Measurements from ENCODE around the gene GALNT10. TPM values are rescaled to one million over a fixed set of nuclear protein-coding genes. Genes with fewer than 3 reads are reported as not detected.

Gene GALNT10
- total and polyA plus RNA-seq, 8 donors = 5.3 to 76.4 (median 27.4) TPM

DNA sequence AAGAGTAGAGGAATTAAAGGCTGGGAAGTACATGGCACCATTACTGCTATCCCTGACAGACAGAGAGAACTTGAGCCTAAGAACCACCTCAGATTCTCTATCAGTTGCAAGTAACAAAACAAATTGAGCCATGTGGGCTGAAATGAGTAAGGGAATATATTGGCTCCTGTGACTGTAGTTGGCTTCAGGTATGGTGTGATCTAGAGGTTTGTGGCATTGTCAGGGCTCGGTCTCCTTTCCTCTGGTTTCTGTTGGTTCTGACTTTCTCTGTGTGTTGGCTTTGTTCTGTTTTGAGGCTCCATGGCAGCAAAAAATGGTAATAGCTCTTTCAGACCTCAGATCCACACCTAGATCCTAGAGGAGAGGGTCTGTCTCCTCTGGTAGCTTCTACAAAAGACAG is 5.7 kb downstream of the GALNT10 start:
- Histone ChIP-seq H3K27me3 (no peaks in the 10 kb centered on the region), H3K27ac (peak overlapping the region in 1 of 5 donors; percentile 65), H3K36me3 (peaks cover 0 to 11% (median 3%) of the 10 kb centered on the region in 4 donors), H3K4me1 (peaks cover 47 to 85% (median 69%) of the 10 kb centered on the region in 4 donors), H3K9me3 (no peaks in the 10 kb centered on the region), H3K4me3 (no peak overlapping the region)
- TF ChIP-seq, protein P1, sequence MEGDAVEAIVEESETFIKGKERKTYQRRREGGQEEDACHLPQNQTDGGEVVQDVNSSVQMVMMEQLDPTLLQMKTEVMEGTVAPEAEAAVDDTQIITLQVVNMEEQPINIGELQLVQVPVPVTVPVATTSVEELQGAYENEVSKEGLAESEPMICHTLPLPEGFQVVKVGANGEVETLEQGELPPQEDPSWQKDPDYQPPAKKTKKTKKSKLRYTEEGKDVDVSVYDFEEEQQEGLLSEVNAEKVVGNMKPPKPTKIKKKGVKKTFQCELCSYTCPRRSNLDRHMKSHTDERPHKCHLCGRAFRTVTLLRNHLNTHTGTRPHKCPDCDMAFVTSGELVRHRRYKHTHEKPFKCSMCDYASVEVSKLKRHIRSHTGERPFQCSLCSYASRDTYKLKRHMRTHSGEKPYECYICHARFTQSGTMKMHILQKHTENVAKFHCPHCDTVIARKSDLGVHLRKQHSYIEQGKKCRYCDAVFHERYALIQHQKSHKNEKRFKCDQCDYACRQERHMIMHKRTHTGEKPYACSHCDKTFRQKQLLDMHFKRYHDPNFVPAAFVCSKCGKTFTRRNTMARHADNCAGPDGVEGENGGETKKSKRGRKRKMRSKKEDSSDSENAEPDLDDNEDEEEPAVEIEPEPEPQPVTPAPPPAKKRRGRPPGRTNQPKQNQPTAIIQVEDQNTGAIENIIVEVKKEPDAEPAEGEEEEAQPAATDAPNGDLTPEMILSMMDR (IDR thresholded peaks at IDR 0.05) = no peak
- TF ChIP-seq POLR2A (IDR thresholded peaks at IDR 0.05) (no peak), EP300 (IDR thresholded peaks at IDR 0.05) (no peak), POLR2AphosphoS5 (IDR thresholded peaks at IDR 0.05) (no peak)
- intact Hi-C loops (cut with DNase I; ENCODE audit: low total_unique reads) = loop anchor here (10.0 kb wide), 1 partner anchor 99 kb away; no protein-coding TSS in a partner anchor
- 80 to 97% (median 93%) methylated on average over 1 of the region's 1 CpG for WGBS, 5 donors
- no peak for DNase-seq

DNA sequence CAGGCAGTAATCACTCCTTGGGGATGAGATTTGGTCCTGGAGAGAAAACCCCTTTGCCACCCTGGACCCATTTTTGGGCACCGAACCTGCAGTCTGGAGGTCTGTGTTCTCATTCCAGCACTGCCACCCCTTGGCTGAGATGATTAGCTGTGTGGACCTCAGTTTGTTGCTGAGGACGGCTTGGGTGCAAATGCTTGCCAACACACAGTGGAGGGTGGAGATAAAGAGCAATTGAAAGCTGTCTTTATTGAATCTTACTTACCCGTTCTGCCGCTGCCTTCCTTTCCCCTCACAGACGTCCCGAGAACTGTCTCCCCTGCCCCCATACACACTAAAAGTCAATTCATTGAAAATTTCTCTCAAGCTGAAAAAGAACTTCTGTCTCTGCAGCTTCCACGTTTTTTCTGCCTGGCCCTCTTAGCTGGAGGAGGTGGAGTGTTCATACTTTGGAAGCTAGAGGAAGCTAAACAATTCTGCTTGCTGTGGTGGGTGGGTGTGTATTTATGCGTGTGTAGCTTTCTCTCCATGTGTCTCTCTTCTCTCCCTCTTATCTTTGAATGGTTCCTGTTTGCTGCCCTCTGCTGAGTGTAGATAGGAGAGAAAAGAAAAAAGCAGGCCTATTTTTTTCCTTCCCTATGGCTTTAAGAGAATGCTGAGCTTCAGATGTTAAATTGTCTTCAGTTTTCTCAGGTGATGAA is 6.6 kb downstream of the GALNT10 start:
- peak overlapping the region in 4 of 5 donors; percentile 48 to 67 (median 64) for H3K27ac ChIP-seq
- H3K4me3 ChIP-seq = no peak overlapping the region
- H3K9me3 ChIP-seq = no peaks in the 10 kb centered on the region
- TF ChIP-seq, protein P1 (IDR thresholded peaks at IDR 0.05) = peak in 1 of 7 experiments; percentile 11
- TF ChIP-seq POLR2AphosphoS5 (IDR thresholded peaks at IDR 0.05) = no peak
- peaks cover 43 to 82% (median 65%) of the 10 kb centered on the region in 4 donors for H3K4me1 ChIP-seq
- WGBS, 5 donors = 14 to 25% (median 20%) methylated on average over 8 of the region's 8 CpGs
- H3K27me3 ChIP-seq = no peaks in the 10 kb centered on the region
- peaks cover 0 to 11% (median 3%) of the 10 kb centered on the region in 4 donors for H3K36me3 ChIP-seq
- intact Hi-C loops (cut with DNase I; ENCODE audit: low total_unique reads) = loop anchor here (10.0 kb wide), 1 partner anchor 98 kb away; no protein-coding TSS in a partner anchor
- DNase-seq = peak in 1 of 2 donors; percentile 71

DNA sequence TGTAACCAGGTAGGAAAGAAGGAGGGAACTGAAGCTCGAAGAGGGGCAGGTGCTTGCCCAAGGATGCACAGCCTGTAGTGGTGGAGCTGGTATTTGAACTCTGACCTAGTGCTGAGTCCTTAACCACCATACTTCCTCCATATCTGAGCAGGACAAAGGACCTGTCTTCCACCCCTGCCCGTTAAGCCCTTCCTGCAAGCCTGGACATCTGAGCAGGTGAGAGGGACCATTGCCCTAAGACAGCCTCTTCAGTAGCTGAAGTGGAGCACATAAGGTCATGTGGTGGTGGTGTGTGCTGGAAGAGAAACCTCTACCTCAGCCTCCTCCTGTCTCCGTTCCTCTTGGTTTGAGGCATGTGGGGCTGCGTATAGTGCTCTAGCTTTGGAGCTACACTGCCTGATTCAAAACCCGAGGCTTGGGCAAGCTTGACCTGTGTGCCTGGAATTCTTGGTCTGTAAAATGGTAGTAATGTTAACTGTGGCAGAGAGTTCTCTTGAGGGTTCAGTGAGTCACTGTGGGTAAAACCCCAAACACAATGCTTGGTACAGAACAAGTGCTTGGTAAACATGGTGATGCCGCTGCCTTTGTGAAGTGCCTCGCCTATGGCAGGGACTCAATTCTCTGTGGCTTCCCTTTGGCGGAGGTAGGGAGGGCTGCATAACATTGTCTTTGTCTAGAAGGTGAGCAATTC is 7.4 kb downstream of the GALNT10 start:
- H3K27me3 ChIP-seq = no peaks in the 10 kb centered on the region
- intact Hi-C loops (cut with DNase I; ENCODE audit: low total_unique reads) = loop anchor here (10.0 kb wide), 1 partner anchor 97 kb away; no protein-coding TSS in a partner anchor
- H3K4me1 ChIP-seq = peaks cover 44 to 82% (median 64%) of the 10 kb centered on the region in 4 donors
- peaks cover 0 to 11% (median 3%) of the 10 kb centered on the region in 4 donors for H3K36me3 ChIP-seq
- DNase-seq = peak; percentile 36 to 57
- no peak overlapping the region for H3K4me3 ChIP-seq
- no peak for TF ChIP-seq POLR2A (IDR thresholded peaks at IDR 0.05)
- peak in 2 of 3 donors; percentile 36 to 65 for TF ChIP-seq POLR2AphosphoS5 (IDR thresholded peaks at IDR 0.05)
- TF ChIP-seq, protein P1 (IDR thresholded peaks at IDR 0.05) = no peak
- H3K9me3 ChIP-seq = no peaks in the 10 kb centered on the region
- peak overlapping the region; percentile 57 to 67 (median 62) for H3K27ac ChIP-seq
- 40 to 54% (median 49%) methylated on average over 8 of the region's 8 CpGs for WGBS, 5 donors

DNA sequence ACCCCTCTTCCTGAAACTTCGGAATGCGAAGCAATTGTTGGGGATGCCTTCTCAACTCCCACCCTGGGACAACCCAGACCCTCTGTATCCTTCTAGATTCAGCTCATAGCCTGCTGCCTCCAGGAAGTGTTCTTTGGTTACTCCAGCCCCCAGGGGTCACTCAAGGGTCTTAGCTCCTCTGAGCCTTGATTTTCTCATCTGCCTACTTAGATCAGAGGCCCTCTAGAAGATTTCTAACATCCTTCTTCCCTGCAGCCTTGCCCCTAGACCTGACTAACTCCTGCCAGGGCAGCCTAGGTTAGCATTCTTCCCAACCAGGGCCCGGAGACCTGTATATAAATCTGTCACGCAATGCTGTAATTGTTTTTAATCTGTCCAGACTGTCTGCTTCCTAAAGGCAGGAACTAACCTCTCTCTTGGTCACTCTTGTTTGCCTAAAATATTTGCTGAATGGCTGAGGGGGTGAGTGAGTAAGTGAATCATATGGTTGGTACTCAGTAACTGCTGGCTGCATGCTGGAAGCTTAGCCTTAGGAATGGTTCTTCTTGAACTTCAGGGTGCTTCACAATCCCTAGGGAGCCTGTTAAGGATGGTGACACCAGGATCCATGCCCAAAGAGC is 8.2 kb downstream of the GALNT10 start:
- TF ChIP-seq POLR2AphosphoS5 (IDR thresholded peaks at IDR 0.05) (peak in 1 of 3 donors; percentile 43), EP300 (IDR thresholded peaks at IDR 0.05) (no peak), POLR2A (IDR thresholded peaks at IDR 0.05) (no peak)
- TF ChIP-seq, protein P1 (IDR thresholded peaks at IDR 0.05) = no peak
- peaks cover 0 to 11% (median 3%) of the 10 kb centered on the region in 4 donors for H3K36me3 ChIP-seq
- peak overlapping the region in 4 of 5 donors; percentile 39 to 67 (median 61) for H3K27ac ChIP-seq
- no peaks in the 10 kb centered on the region for H3K27me3 ChIP-seq
- intact Hi-C loops (cut with DNase I; ENCODE audit: low total_unique reads) = loop anchor here (10.0 kb wide), 1 partner anchor 96 kb away; no protein-coding TSS in a partner anchor
- H3K4me1 ChIP-seq = peaks cover 47 to 79% (median 60%) of the 10 kb centered on the region in 4 donors
- no peak for DNase-seq
- WGBS, 5 donors = 63 to 75% (median 64%) methylated on average over 4 of the region's 4 CpGs
- H3K9me3 ChIP-seq = no peaks in the 10 kb centered on the region
- H3K4me3 ChIP-seq = no peak overlapping the region

Data from stomach (tissue), 9 donors.